Caki2 (cell line): ENCODE results near the gene DPP8. TPM values are rescaled to one million over a fixed set of nuclear protein-coding genes. Genes with fewer than 3 reads are reported as not detected.
"Not testable (repeated sequence)": the region's sequence is repeated elsewhere in the genome, so short reads cannot be mapped to it uniquely, and the experiment has no call there.

Experiments used
- DNase-seq: peaks from one replicate; pipeline ENCODE4 v3.0.0-alpha.2; 2015; ENCODE audit warnings: low read depth
- in situ Hi-C: cut with HindIII; loops from 2 replicates; pipeline ENCODE4 v1.10.0; 2016; ENCODE audit warnings: low sequenced_read_pairs, low pct_unique_long_range_greater_than_20kb, mixed read lengths
- total RNA-seq: library from RNA; depleted of rRNA; stranded (reverse); fragments of >200 nt; shearing (Covaris generic); gene quantifications from 2 replicates; pipeline ENCODE4 v1.2.3, GENCODE V29; 2014; ENCODE audit warnings: low replicate concordance

The DPP8 gene
- total RNA-seq, 1 experiment from 2014 or later: 23.5 TPM

- peak; percentile 91 for DNase-seq
- in situ Hi-C loops: no loop called here
These were observed 105.9 kb downstream of the DPP8 start for GRCh38 chr15:65411465-65412071.

- DNase-seq: no peak
- in situ Hi-C loops: no loop called here
These were observed 106.5 kb downstream of the DPP8 start for GRCh38 chr15:65410972-65411371.

GRCh38 chr15:65410036-65410435 is 107.5 kb downstream of the DPP8 start:
- no peak for DNase-seq
- in situ Hi-C loops: no loop called here

GRCh38 chr15:65409036-65409631 is 108.4 kb downstream of the DPP8 start:
- peak; percentile 85 for DNase-seq
- in situ Hi-C loops: no loop called here

- DNase-seq: peak; percentile 63
- in situ Hi-C loops: no loop called here
These were observed 109.0 kb downstream of the DPP8 start for GRCh38 chr15:65408324-65409035.

- DNase-seq: no peak
- in situ Hi-C loops: no loop called here
These were observed 111.0 kb downstream of the DPP8 start for GRCh38 chr15:65406424-65407000.

- in situ Hi-C loops: no loop called here
- no peak for DNase-seq
These were observed 111.6 kb downstream of the DPP8 start for GRCh38 chr15:65405791-65406423.

- in situ Hi-C loops: no loop called here
- DNase-seq: no peak
These were observed 113.2 kb downstream of the DPP8 start for GRCh38 chr15:65404186-65404872.

GRCh38 chr15:65402961-65403360 is 114.5 kb downstream of the DPP8 start:
- in situ Hi-C loops: no loop called here
- DNase-seq: no peak

- in situ Hi-C loops: no loop called here
- DNase-seq: no peak
These were observed 115.8 kb downstream of the DPP8 start for GRCh38 chr15:65401611-65402240.

- in situ Hi-C loops: no loop called here
- DNase-seq: peak; percentile 54
These were observed 116.5 kb downstream of the DPP8 start for GRCh38 chr15:65400760-65401610.

- in situ Hi-C loops: no loop called here
- no peak for DNase-seq
These were observed 117.5 kb downstream of the DPP8 start for GRCh38 chr15:65399997-65400396.

- in situ Hi-C loops: no loop called here
- DNase-seq: no peak
These were observed 118.3 kb downstream of the DPP8 start for GRCh38 chr15:65399001-65399706.

GRCh38 chr15:65398486-65398885 is 119.0 kb downstream of the DPP8 start:
- in situ Hi-C loops, DNase-seq: not testable (repeated sequence)

GRCh38 chr15:65396965-65397317 is 120.5 kb downstream of the DPP8 start:
- in situ Hi-C loops: no loop called here
- DNase-seq: no peak

- DNase-seq: no peak
- in situ Hi-C loops: no loop called here
These were observed 121.1 kb downstream of the DPP8 start for GRCh38 chr15:65396283-65396964.
